Fibroblast of skin of scalp (primary cell): Measurements from ENCODE around the gene CRIM1.

Experiments
- DNase-seq: peaks from one replicate; pipeline ENCODE4 v3.0.0-alpha.2; 2013

CRIM1 gene

GRCh38 chr2:36530178-36530982 lies 174.8 kb downstream of the CRIM1 start:
- peak; percentile 84 for DNase-seq

GRCh38 chr2:36530983-36531354 lies 175.4 kb downstream of the CRIM1 start:
- DNase-seq: peak; percentile 79

- DNase-seq: no peak
Observed at GRCh38 chr2:36534275-36534799, 178.8 kb downstream of the CRIM1 start.

- no peak for DNase-seq
Observed at GRCh38 chr2:36535099-36535498, 179.5 kb downstream of the CRIM1 start.

GRCh38 chr2:36536776-36537175 lies 181.2 kb downstream of the CRIM1 start:
- no peak for DNase-seq

- no peak for DNase-seq
Observed at GRCh38 chr2:36538335-36538734, 182.8 kb downstream of the CRIM1 start.

GRCh38 chr2:36539631-36540030 lies 184.1 kb downstream of the CRIM1 start:
- peak; percentile 60 for DNase-seq

GRCh38 chr2:36540986-36541754 lies 185.6 kb downstream of the CRIM1 start:
- no peak for DNase-seq

- DNase-seq: no peak
Observed at GRCh38 chr2:36541891-36542595, 186.5 kb downstream of the CRIM1 start.

GRCh38 chr2:36544638-36545338 lies 189.2 kb downstream of the CRIM1 start:
- no peak for DNase-seq

- DNase-seq: peak; percentile 47
Observed at GRCh38 chr2:36545871-36546416, 190.4 kb downstream of the CRIM1 start.

- no peak for DNase-seq
Observed at GRCh38 chr2:36547906-36548305, 192.3 kb downstream of the CRIM1 start.

- no peak for DNase-seq
Observed at GRCh38 chr2:36549165-36549574, 193.6 kb downstream of the CRIM1 start.

GRCh38 chr2:36550006-36550405 lies 194.4 kb downstream of the CRIM1 start:
- no peak for DNase-seq

GRCh38 chr2:36553683-36554082 lies 198.1 kb downstream of the CRIM1 start:
- DNase-seq: no peak

GRCh38 chr2:36554531-36554930 lies 199.0 kb downstream of the CRIM1 start:
- no peak for DNase-seq

GRCh38 chr2:36555789-36556188 lies 200.2 kb downstream of the CRIM1 start:
- DNase-seq: no peak

- peak; percentile 93 for DNase-seq
Observed at GRCh38 chr2:36556842-36557241, 201.3 kb downstream of the CRIM1 start.

GRCh38 chr2:36559221-36559942 lies 203.8 kb downstream of the CRIM1 start:
- DNase-seq: no peak

GRCh38 chr2:36560726-36561125 lies 205.1 kb downstream of the CRIM1 start:
- DNase-seq: no peak

GRCh38 chr2:36561237-36561944 lies 205.8 kb downstream of the CRIM1 start:
- DNase-seq: peak; percentile 92
